GM21717 (cell line): ENCODE data around the gene DGKG.

Source experiments
- ATAC-seq: cut with Tn5 transposase; IDR thresholded peaks from one replicate; pipeline ENCODE4 v1.9.1; 2021; ENCODE audit warnings: mild to moderate bottlenecking, moderate library complexity; ENCODE audit not compliant: unreplicated experiment

The DGKG gene

GRCh38 chr3:186281176-186281575 is 80.9 kb downstream of the DGKG start:
- ATAC-seq, result no peak

DNA sequence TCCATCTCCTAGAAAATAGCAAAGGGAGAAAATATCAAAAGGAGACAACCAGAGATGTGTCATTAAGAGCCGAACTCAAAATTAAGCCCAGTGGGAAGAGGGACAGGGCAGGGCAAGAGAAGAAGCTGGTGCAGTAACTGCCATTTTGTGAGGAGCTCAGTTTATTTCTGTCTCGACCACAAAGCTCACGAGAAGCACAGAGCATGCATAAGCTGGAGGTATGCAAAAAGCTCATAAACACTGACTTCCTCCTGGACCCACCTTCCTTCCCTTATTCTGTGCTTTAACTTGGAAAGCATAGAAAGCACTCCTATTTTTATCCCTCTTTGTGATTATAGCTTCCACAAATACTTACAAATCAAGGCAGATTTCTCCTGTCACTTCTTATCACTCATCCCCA is 81.3 kb downstream of the DGKG start:
- no peak for ATAC-seq

- no peak for ATAC-seq
These were observed 84.6 kb downstream of the DGKG start for GRCh38 chr3:186277268-186277909.

- ATAC-seq, result no peak
These were observed 86.6 kb downstream of the DGKG start for GRCh38 chr3:186275436-186275835.

DNA sequence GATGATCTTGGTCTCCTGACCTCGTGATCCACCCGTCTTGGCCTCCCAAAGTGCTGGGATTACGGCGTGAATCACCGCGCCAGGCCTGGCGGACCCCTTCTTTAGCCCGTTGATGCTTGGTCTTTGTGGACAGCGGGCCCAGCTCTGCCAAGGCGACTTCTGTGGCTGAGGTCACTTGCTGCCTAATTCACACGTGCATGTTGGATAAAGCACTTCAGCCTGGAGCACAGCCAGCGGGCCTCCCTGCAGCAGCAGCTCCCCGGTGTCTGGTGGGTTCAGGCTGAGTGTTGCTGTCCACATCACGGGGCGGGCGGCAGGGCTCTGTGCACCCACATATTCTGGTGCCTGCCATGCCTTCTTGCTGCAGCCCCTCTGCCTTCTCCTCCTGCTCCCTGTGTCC is 88.4 kb downstream of the DGKG start:
- ATAC-seq, result no peak

DNA sequence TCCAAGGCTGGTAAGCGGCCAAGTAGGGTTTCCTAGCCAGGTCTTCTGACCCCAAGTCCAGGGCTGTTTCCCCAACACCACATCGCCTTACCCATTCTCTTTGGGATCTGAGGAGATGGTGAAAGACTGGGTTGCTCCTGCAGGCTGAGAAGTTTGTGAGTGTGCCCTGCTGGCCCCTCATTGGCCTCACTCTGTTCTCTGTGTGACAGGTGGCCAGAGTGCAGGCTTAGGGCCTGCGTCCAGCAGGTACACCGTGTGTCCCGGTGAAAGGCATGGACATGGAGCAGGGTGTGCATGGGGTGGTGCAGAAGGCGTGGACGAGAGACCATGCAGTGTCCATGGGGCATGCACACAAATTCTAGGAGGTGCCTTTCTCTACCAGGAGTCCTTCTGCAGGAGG is 91.3 kb downstream of the DGKG start:
- no peak for ATAC-seq

DNA sequence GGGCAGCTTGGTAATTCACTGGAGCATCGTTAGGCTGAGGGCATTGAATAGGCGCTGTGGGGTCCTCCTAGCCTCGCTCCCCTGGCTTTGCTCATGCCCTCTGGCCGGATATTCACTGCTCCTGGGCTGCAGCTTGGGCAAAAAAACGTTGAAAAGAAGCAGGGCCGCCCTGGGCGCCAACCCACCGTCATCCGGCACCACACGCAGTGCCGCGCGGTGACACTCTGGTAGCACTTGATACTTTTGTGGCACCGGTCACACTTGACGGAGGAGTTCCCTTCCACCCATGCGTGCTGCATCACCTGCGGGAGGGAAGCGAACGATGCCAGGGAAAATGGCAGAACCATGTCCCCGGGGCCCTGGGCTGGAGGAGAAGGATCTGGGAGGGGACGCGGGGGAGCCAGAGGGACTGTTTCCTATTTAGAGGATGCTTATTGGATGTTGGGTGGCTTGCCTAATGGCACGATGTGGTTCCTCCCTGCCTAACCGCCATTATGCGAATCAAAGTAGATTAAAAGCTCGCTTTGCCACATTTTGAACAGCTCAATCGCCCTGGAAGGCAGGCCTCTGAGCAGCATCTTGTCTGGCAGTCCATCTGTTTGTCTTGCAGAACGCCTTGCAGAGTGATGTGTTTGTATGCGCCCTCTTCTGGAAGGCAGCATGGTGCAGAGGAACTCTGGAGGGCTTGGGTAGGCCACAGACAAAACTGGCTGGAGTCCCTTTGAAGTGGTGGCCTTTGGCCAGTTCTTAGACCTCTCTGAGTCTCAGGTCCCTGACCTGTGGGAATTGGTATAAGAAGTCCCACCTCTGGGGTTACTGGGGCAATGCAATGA is 93.2 kb downstream of the DGKG start:
- no peak for ATAC-seq

DNA sequence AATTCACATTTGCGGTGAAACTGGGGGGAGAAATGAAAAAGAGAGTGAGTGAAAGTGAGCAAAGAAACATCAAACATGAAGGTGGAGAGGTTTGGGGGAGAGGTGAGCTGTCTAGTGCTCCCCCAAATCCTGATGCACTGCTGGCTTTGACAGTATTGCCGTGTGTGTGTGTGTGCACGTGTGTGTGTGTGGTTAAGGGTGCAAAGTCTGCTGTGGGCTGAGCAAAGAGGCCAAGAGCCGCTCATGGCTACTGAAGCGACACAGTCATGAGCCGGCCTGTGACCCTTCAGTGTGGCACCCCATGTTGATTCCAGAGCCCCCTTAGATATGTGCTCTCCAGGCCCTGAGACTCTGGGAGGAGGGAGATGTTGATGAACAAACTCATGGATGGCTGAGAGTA is 94.3 kb downstream of the DGKG start:
- no peak for ATAC-seq

DNA sequence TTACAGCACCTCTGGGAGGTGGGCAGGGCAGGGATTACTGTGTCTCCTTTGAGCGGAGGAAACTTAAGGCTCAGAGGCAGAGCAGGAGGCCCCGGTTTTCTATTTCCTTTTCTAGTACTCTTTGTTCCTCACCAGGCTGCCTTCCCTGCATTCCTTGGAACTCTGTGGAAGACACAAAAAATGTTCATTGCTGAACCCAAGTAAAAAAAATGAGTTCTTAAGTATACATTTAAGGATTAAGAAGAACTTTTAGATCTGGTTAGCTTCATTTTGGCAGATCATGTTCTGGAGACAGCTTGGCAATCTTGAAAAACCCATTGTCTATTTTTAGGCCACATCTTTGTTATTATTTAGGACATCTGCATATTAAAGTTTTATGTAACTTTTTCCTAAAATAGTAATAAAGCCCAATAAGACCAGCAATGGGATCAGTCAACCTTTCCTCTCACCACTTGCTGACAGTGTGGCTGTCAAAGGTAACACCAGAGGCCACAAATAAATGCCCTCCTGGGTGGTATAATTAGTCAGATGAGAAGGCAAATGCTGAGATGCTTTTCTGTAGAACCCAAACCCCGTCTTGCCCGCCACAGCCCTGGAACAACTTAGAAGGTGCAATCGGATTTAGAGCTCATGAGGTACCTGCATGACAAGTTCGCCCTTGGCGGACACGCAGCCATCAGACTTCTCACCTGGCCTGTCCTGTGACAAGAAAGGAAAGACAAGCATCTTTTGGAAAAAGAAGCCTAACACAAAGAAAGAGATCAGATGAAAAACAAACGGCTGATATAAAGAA is 97.2 kb downstream of the DGKG start:
- ATAC-seq, result no peak

- ATAC-seq, result no peak
These were observed 100.4 kb downstream of the DGKG start for GRCh38 chr3:186261638-186262037.

GRCh38 chr3:186260726-186261125 is 101.3 kb downstream of the DGKG start:
- ATAC-seq, result no peak

GRCh38 chr3:186259612-186260383 is 102.2 kb downstream of the DGKG start:
- no peak for ATAC-seq

- no peak for ATAC-seq
These were observed 103.1 kb downstream of the DGKG start for GRCh38 chr3:186258968-186259367.

GRCh38 chr3:186257866-186258265 is 104.2 kb downstream of the DGKG start:
- no peak for ATAC-seq

DNA sequence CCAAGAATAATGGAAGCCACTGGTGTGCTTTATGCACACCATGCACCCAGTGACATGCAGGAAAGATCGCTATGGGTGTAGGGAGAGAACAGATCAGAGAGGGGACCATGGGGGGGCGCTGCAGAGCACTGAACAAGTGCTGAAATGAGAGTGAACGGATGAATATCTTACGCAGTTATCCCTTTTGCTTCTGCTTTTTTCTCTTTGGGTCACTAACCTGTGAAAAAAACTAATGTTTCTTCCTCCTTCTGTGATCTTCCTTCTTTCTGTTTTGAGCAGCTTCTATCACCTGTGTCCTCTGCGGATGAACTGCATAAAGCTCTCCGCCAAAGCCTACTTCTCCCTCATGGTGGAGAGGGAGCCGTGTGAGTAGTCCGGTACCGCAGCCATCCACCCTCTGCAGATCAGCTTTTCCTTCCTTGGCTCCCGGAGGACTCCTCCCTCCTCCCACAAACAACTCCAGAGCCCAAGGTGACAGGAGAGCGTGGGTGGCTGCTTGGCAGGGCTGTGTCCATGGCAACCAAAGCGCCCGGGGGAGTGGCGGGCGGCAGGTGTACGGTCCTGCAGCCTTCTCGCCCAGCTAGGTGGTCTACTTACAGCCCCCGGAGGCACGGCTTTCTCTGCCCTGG is 106.2 kb downstream of the DGKG start:
- ATAC-seq, result no peak

DNA sequence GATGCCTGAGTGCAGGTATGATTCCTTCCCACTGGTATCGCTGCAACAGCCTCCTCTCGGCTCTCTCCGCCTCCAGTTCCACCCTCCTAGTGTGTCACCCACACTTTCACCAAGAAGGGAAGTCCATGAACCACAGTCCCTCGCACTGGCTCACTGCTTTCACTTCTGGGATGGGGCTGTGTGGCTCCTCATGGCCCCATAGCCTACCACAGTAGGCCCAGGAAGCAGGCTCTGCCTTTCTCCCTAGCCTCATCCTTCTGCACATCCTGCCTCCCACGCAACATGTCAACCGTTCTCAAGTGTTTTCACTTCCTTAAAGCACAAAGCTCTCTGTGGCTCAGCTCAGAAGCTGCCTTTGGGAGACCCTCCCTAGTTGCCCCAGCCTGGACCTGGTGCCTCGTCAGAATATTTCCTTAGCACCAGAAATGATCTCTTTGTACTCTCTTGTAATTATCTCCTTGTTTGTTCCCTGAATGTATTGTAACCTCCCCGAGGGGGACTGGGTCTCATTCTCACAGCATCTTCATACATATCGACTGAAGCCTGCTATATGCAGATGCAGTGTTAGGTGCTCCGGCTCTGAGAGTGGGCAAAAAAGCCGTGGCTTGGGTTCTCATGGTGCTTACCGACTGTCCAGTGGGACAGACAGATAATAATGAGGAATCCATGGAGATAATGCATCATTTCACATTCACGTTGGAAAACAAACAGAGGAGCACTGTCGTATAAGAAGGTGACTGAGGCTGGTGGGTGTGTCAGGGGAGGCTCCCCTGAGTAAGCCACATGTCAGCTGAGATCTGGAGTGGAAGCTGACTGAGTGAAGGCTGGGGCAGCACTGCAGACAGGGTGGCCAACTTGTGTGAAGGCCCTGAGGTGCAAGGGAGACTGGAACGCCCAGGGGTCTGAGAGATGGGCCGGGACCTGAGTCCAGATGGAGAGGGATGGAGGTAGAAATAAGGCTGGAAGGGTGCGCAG is 107.1 kb downstream of the DGKG start:
- peak; percentile 63 for ATAC-seq

- ATAC-seq, result no peak
These were observed 110.0 kb downstream of the DGKG start for GRCh38 chr3:186251948-186252619.

DNA sequence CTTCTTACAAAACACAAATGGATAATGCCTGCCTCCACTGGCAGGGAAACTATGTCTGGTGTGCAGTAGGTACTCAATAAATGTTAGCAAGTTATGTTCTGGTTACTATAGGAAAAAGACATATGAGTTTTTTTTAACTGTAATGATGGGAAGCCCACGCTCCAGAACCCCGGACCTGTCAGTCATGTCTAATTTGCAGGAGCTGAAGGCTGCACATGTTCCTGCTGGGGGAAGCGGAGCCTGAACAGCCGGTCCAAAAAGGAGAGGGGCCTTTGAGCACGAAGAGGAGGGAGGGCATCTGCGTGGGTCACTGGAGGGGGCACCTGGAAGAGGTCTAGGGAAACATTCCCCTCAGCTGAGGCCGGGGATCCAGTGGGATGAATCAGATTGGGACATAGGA is 113.2 kb downstream of the DGKG start:
- ATAC-seq, result no peak
